HepG2 (cell line): ENCODE results near the gene BCAS2. TPM values are rescaled to one million over a fixed set of nuclear protein-coding genes. Genes with fewer than 3 reads are reported as not detected.

Source experiments
- ATAC-seq: fragments of 200-7000 bp; cut with Tn5 transposase; 3 replicates; pipeline ENCODE4 v1.9.1; 2020; ENCODE audit warnings: mild to moderate bottlenecking, moderate library complexity
- BruUV-seq: library from RNA; stranded (reverse); fragments of 400-500 nt; replicated peaks from 2 replicates; lab custom pipeline; 2021; lab: Mats Ljungman, UMichigan
- CTCF ChIA-PET: fragments of 300-600 bp; formaldehyde crosslinking; extraction: SDS; loops from one replicate; lab custom pipeline; 2021; ENCODE audit warnings: low total read pairs, inconsistent platforms, low intra/inter-chr PET ratio; lab: Yijun Ruan, JAX
- POLR2A ChIA-PET: fragments of 350-600 bp; sonication (Branson Sonifier 250); formaldehyde crosslinking; loops from one replicate; lab custom pipeline; 2020; ENCODE audit warnings: antibody characterized with exemption, inconsistent platforms; lab: Yijun Ruan, JAX
- DNase-seq: peaks from one replicate; pipeline ENCODE4 v3.0.0-alpha.2; 2015; ENCODE audit warnings: low spot score
- FAIRE-seq: peaks from 3 replicates; lab custom pipeline; 2011; peaks lifted over from hg19 to GRCh38; lab: Jason Lieb, UNC
- H2AFZ ChIP-seq: one replicate; pipeline ENCODE4 v1.6.1; 2011; ENCODE audit warnings: low read length, inconsistent platforms
- H3K27ac ChIP-seq: fragments of 300-600 bp; 3 replicates; pipeline ENCODE4 v1.8.0; 2011; ENCODE audit warnings: mixed run types, mild to moderate bottlenecking, mixed read lengths, low read length, inconsistent platforms; ENCODE audit not compliant: insufficient read depth; ENCODE audit errors: extremely low read length
- H3K27me3 ChIP-seq, 2 experiments: fragments of 200-600 bp in 1 of 2; 2 replicates in 1 of 2; 3 replicates in 1 of 2; pipeline versions ENCODE4 v1.6.0 to v1.8.0; 2011; ENCODE audit warnings: low read length in 2 of 2, mild to moderate bottlenecking in 2 of 2, moderate library complexity in 2 of 2, inconsistent platforms in 1 of 2; ENCODE audit not compliant: insufficient read depth in 2 of 2, control insufficient read depth in 1 of 2
- H3K36me3 ChIP-seq, 2 experiments: fragments of 200-600 bp in 1 of 2; replicated peaks in 1 of 2; 2 replicates in 1 of 2; 3 replicates in 1 of 2; pipeline versions ENCODE4 v1.5.1 to v1.8.0; 2011; ENCODE audit warnings: low read length in 2 of 2, inconsistent platforms in 1 of 2; ENCODE audit not compliant: insufficient read depth in 2 of 2, control insufficient read depth in 1 of 2
- H3K4me1 ChIP-seq: 2 replicates; pipeline ENCODE4 v1.5.1; 2012; ENCODE audit warnings: low read length, inconsistent platforms; ENCODE audit not compliant: insufficient read depth
- H3K4me2 ChIP-seq: 2 replicates; pipeline ENCODE4 v1.6.0; 2011; ENCODE audit warnings: low read depth, low read length, inconsistent platforms
- H3K4me3 ChIP-seq, 3 experiments: fragments of 200-600 bp in 1 of 3; sonication (generic), shearing (Covaris generic) in 1 of 3; replicated peaks in 1 of 3; 2 replicates each; pipeline ENCODE4 v1.5.1; 2011 to 2016; ENCODE audit warnings: low read length in 3 of 3, inconsistent platforms in 2 of 3, low read depth in 2 of 3, mild to moderate bottlenecking in 2 of 3, control low read depth in 1 of 3, mixed read lengths in 1 of 3; ENCODE audit not compliant: insufficient read depth in 1 of 3
- H3K79me2 ChIP-seq: one replicate; pipeline ENCODE4 v1.6.1; 2011; ENCODE audit warnings: low read length, inconsistent platforms; ENCODE audit not compliant: insufficient read depth
- H3K9ac ChIP-seq: 2 replicates; pipeline ENCODE4 v1.6.0; 2011; ENCODE audit warnings: mild to moderate bottlenecking, low read depth, low read length, inconsistent platforms; ENCODE audit not compliant: insufficient read depth
- H3K9me3 ChIP-seq: 2 replicates; pipeline ENCODE4 v1.5.1; 2012; ENCODE audit warnings: mild to moderate bottlenecking, low read length
- H4K20me1 ChIP-seq: 2 replicates; pipeline ENCODE4 v1.6.0; 2011; ENCODE audit warnings: inconsistent platforms, mild to moderate bottlenecking, low read length, moderate library complexity; ENCODE audit not compliant: insufficient read depth
- GPN1 ChIP-seq: sonication (generic); formaldehyde crosslinking; IDR thresholded peaks from 2 replicates; pipeline ENCODE4 v1.5.1; 2020; ENCODE audit warnings: missing genetic modification reagents, borderline replicate concordance
- LRRFIP1 ChIP-seq: sonication (generic); formaldehyde crosslinking; conservative IDR thresholded peaks from 2 replicates; pipeline ENCODE4 v1.4.0; 2020; ENCODE audit warnings: missing genetic modification reagents
- MBD4 ChIP-seq: IDR thresholded peaks from 2 replicates; pipeline ENCODE4 v1.6.1; 2012; ENCODE audit warnings: low read length, inconsistent platforms, borderline replicate concordance
- PBX3 ChIP-seq: sonication (generic); formaldehyde crosslinking; IDR thresholded peaks from 2 replicates; pipeline ENCODE4 v1.8.1; 2023; ENCODE audit warnings: missing genetic modification reagents, inconsistent platforms, borderline replicate concordance
- STAG1 ChIP-seq: sonication (generic); formaldehyde crosslinking; IDR thresholded peaks from 2 replicates; pipeline ENCODE4 v1.4.0; 2020; ENCODE audit warnings: missing genetic modification reagents
- ZNF383 ChIP-seq: sonication (generic); formaldehyde crosslinking; IDR thresholded peaks from 2 replicates; pipeline ENCODE4 v1.4.0; 2020; ENCODE audit warnings: missing genetic modification reagents, mild to moderate bottlenecking, borderline replicate concordance
- ZNF598 ChIP-seq: sonication (generic); formaldehyde crosslinking; IDR thresholded peaks from 2 replicates; pipeline ENCODE4 v1.5.1; 2020; ENCODE audit warnings: mild to moderate bottlenecking, missing genetic modification reagents, borderline replicate concordance
- ZNF616 ChIP-seq: sonication (generic); formaldehyde crosslinking; IDR thresholded peaks from 2 replicates; pipeline ENCODE4 v1.5.0; 2020; ENCODE audit warnings: low read depth, mild to moderate bottlenecking, missing genetic modification reagents
- ZNF652 ChIP-seq: IDR thresholded peaks from 2 replicates; pipeline ENCODE4 v1.6.1; 2016; ENCODE audit warnings: low read depth, borderline replicate concordance
- ZNF780A ChIP-seq: sonication (generic); formaldehyde crosslinking; IDR thresholded peaks from 2 replicates; pipeline ENCODE4 v1.8.0; 2022; ENCODE audit warnings: mild to moderate bottlenecking, missing genetic modification reagents, moderate library complexity
- WGBS: methylation state at CpG from one replicate; pipeline ENCODE4 v1.1.6; 2017; ENCODE audit warnings: low lambda C conversion rate; 5-methylcytosine and 5-hydroxymethylcytosine counted together
- in situ Hi-C: cut with HindIII; loops from 2 replicates; pipeline ENCODE4 v1.10.0; 2017; ENCODE audit warnings: low pct_unique_long_range_greater_than_20kb; ENCODE audit not compliant: extremely low pct_ligation_motif_present
- intact Hi-C: fragments of 100-400 bp; cut with micrococcal nuclease; formaldehyde crosslinking; loops from one replicate; pipeline ENCODE4 v1.10.0; 2022; ENCODE audit not compliant: unreplicated experiment
- polyA plus RNA-seq, 8 experiments: library from polyadenylated mRNA; depleted of rRNA in 3 of 8; stranded (reverse) in 7 of 8; unstranded in 1 of 8; fragments of >200 nt; fragmentation: Illumina TruSeq in 4 of 8; extraction: Trizol in 4 of 8; gene quantifications; 2 replicates each; pipeline versions ENCODE4 v1.2.1 to v1.2.3, GENCODE V29; 2011 to 2016; ENCODE audit warnings: low read depth in 4 of 8, missing spikeins in 1 of 8, mixed read lengths in 1 of 8; ENCODE audit not compliant: insufficient read depth in 1 of 8
- total RNA-seq, 5 experiments: library from RNA; depleted of rRNA; stranded (reverse); fragments of >200 nt; fragmentation: Illumina TruSeq; extraction: Trizol; gene quantifications; 2 replicates each; pipeline ENCODE4 v1.2.3, GENCODE V29; 2016; ENCODE audit warnings: low read depth in 1 of 5

Gene BCAS2
- total and polyA plus RNA-seq, 2 of the 13 experiments (the other 11 are each of a cell fraction or from before 2014, with no cell fraction given): 18.0 to 47.4 TPM

- in situ Hi-C loops (no loop called here), intact Hi-C loops (no loop called here)
- WGBS: 10% methylated on average over 2 of the region's 2 CpGs
- H3K27ac ChIP-seq: no peak overlapping the region
- ChIA-PET POLR2A (no interaction called here), CTCF (no interaction called here)
- no peak overlapping the region for H3K9ac ChIP-seq
- no peaks in the 10 kb centered on the region for H3K9me3 ChIP-seq
- FAIRE-seq (no peak), DNase-seq (no peak), ATAC-seq (no peak)
- no peak overlapping the region for H2AFZ ChIP-seq
- 0 out of 5 replicates have a peak, but pooled peaks cover 0 to 3% of the 10 kb centered on the region in 2 experiments for H3K27me3 ChIP-seq
- H3K4me2 ChIP-seq: no peak overlapping the region
- H3K4me3 ChIP-seq: no peak overlapping the region
- H3K36me3 ChIP-seq: no peaks in the 10 kb centered on the region
- H3K79me2 ChIP-seq: no peaks in the 10 kb centered on the region
- TF ChIP-seq STAG1 (CRISPR knock-in tag) (no peak), LRRFIP1 (CRISPR knock-in tag) (no peak), PBX3 (CRISPR knock-in tag) (no peak), ZNF652 (CRISPR knock-in tag) (no peak), ZNF616 (CRISPR knock-in tag) (no peak), GPN1 (CRISPR knock-in tag) (no peak), ZNF598 (no peak), ZNF780A (CRISPR knock-in tag) (no peak), ZNF383 (no peak), MBD4 (no peak)
- 0 out of 2 replicates have a peak, but pooled peaks cover 7% of the 10 kb centered on the region for H3K4me1 ChIP-seq
- no TSS peak for BruUV-seq
- H4K20me1 ChIP-seq: no peaks in the 10 kb centered on the region
Measured at GRCh38 chr1:114522264-114522575, 59.2 kb downstream of the BCAS2 start.
